PFSK-1 (cell line): ENCODE results near the gene MAPK8IP1.

Source experiments
- POLR2AphosphoS5 ChIP-seq: IDR thresholded peaks from 2 replicates; pipeline ENCODE4 v1.6.1; 2012; ENCODE audit warnings: low read depth, mild to moderate bottlenecking, control low read depth, low read length, moderate library complexity
- SIN3A ChIP-seq: IDR thresholded peaks from 2 replicates; pipeline ENCODE4 v1.6.1; 2012; ENCODE audit warnings: mild to moderate bottlenecking, low read length, moderate library complexity, borderline replicate concordance; ENCODE audit not compliant: insufficient read depth
- TAF1 ChIP-seq: IDR thresholded peaks from 2 replicates; pipeline ENCODE4 v1.6.1; 2012; ENCODE audit warnings: low read length, control low read depth, borderline replicate concordance; ENCODE audit not compliant: insufficient read depth
- TF ChIP-seq, protein P1 (sequence below), 2 experiments: IDR thresholded peaks; 2 replicates each; pipeline versions ENCODE4 v1.6.1 to v1.8.0; 2011 to 2012; ENCODE audit warnings: low read depth in 2 of 2, low read length in 2 of 2, control low read depth in 1 of 2, inconsistent platforms in 1 of 2, mild to moderate bottlenecking in 1 of 2, moderate library complexity in 1 of 2; ENCODE audit not compliant: insufficient read depth in 1 of 2

DNA sequence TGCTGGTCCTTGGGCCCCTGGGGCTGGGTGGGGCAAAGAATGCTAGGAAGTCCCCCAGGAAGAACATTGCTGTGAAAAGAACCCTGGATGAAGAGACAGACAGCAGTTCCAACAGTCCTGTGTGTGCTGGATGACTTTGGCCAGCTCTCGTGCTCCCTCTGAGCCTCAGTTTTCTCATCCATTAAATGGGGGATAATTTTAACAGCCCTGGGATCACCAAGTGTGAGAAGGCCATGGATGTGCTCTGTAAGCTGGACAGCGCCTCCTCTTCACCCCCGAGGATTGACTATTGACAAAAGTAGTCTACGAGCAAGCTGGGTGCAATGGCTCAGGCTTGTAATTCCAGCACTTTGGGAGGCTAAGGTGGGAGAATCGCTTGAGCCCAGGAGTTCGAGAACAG is 39.5 kb downstream of the MAPK8IP1 start:
- no peak for TF ChIP-seq POLR2AphosphoS5
- no peak for TF ChIP-seq TAF1
- TF ChIP-seq, protein P1, sequence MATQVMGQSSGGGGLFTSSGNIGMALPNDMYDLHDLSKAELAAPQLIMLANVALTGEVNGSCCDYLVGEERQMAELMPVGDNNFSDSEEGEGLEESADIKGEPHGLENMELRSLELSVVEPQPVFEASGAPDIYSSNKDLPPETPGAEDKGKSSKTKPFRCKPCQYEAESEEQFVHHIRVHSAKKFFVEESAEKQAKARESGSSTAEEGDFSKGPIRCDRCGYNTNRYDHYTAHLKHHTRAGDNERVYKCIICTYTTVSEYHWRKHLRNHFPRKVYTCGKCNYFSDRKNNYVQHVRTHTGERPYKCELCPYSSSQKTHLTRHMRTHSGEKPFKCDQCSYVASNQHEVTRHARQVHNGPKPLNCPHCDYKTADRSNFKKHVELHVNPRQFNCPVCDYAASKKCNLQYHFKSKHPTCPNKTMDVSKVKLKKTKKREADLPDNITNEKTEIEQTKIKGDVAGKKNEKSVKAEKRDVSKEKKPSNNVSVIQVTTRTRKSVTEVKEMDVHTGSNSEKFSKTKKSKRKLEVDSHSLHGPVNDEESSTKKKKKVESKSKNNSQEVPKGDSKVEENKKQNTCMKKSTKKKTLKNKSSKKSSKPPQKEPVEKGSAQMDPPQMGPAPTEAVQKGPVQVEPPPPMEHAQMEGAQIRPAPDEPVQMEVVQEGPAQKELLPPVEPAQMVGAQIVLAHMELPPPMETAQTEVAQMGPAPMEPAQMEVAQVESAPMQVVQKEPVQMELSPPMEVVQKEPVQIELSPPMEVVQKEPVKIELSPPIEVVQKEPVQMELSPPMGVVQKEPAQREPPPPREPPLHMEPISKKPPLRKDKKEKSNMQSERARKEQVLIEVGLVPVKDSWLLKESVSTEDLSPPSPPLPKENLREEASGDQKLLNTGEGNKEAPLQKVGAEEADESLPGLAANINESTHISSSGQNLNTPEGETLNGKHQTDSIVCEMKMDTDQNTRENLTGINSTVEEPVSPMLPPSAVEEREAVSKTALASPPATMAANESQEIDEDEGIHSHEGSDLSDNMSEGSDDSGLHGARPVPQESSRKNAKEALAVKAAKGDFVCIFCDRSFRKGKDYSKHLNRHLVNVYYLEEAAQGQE (IDR thresholded peaks at IDR 0.05; ENCODE audit: insufficient read depth in 1 of 2, low read depth in 2 of 2, low read length in 2 of 2), result peak in 1 of 2 experiments; percentile 77; a peak in 2 of 4 replicates
- no peak for TF ChIP-seq SIN3A
